PC-9 (cell line): ENCODE results near the gene HADH.

ENCODE experiments used
- EZH2 ChIP-seq: fragments of 200-600 bp; sonication (generic); IDR thresholded peaks from 2 replicates; pipeline ENCODE4 v1.8.0; 2017; ENCODE audit warnings: antibody characterized with exemption, low read depth
- TF ChIP-seq, protein P1 (sequence below): fragments of 200-600 bp; sonication (generic); conservative IDR thresholded peaks from 2 replicates; pipeline ENCODE4 v1.6.1; 2017; ENCODE audit warnings: mixed run types, antibody characterized with exemption, mild to moderate bottlenecking, moderate library complexity

DNA sequence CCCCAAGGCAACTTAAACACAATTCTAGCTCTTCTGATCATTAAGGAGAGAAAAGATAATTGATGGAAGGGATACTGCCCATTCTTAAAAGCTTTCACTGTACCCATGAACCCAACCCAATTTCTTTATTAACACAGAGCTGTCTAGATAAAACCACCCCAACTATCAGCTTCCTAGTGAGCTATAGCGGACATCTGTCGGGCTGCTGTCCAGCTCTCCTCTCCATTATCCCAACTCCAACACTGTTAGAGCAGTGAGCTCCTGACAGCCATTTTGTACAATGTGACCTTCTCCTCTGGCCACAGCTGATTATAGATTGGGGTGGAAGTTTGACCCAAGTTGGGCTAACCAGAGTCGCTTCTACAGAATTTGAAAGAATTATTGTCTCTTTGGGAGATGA lies 66.1 kb downstream of the HADH start:
- TF ChIP-seq, protein P1, sequence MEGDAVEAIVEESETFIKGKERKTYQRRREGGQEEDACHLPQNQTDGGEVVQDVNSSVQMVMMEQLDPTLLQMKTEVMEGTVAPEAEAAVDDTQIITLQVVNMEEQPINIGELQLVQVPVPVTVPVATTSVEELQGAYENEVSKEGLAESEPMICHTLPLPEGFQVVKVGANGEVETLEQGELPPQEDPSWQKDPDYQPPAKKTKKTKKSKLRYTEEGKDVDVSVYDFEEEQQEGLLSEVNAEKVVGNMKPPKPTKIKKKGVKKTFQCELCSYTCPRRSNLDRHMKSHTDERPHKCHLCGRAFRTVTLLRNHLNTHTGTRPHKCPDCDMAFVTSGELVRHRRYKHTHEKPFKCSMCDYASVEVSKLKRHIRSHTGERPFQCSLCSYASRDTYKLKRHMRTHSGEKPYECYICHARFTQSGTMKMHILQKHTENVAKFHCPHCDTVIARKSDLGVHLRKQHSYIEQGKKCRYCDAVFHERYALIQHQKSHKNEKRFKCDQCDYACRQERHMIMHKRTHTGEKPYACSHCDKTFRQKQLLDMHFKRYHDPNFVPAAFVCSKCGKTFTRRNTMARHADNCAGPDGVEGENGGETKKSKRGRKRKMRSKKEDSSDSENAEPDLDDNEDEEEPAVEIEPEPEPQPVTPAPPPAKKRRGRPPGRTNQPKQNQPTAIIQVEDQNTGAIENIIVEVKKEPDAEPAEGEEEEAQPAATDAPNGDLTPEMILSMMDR, result no peak
- no peak for TF ChIP-seq EZH2
